ENCODE data around the gene SIVA1.

DNA sequence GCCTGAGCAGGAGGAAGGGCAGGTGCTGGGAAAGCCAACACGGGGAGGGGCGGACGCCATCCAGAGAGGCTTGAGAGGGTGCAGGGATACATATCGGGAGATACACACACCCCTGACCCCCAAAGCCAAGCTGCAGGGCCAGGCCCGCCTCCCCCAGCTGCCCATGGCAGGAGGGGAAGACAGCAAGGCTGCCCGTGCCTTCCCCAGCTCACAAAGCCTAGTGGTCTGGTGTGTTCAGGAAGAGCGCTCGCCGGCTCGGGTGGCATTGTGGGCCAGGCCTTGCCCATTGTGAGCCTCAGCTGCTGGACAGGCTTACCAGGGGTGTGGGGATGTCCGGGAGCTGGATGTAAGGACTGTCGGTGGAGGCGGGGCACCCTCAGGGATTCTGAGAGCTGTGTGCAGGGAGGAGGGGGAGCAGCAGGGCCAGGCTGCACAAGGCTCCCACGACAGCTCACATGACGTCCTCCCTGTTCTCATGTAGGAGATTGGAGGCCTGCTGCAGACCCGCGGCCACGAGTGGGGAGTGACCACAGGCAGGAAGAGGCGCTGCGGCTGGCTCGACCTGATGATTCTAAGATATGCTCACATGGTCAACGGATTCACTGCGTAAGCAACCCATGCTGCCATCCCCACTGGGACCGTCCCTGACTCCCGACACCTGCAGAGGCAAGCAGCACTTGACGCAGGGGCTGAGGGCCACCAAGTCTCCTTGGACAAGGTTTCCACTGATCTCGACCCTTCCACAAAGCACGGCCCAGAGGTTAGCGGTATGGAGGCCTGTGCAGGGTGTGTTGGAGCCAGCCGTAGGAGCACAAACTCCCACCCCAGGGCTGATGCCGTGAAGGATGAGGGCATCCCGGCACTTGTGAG is 10.1 kb upstream of the SIVA1 start:
- TF ChIP-seq ATF7 (IDR thresholded peaks at IDR 0.05) (no peak), SP1 (CRISPR knock-in tag; IDR thresholded peaks at IDR 0.05) (no peak), SIN3B (IDR thresholded peaks at IDR 0.05; ENCODE audit: low read depth) (no peak)
- TF ChIP-seq, protein P1, sequence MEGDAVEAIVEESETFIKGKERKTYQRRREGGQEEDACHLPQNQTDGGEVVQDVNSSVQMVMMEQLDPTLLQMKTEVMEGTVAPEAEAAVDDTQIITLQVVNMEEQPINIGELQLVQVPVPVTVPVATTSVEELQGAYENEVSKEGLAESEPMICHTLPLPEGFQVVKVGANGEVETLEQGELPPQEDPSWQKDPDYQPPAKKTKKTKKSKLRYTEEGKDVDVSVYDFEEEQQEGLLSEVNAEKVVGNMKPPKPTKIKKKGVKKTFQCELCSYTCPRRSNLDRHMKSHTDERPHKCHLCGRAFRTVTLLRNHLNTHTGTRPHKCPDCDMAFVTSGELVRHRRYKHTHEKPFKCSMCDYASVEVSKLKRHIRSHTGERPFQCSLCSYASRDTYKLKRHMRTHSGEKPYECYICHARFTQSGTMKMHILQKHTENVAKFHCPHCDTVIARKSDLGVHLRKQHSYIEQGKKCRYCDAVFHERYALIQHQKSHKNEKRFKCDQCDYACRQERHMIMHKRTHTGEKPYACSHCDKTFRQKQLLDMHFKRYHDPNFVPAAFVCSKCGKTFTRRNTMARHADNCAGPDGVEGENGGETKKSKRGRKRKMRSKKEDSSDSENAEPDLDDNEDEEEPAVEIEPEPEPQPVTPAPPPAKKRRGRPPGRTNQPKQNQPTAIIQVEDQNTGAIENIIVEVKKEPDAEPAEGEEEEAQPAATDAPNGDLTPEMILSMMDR (IDR thresholded peaks at IDR 0.05 in 2 of 3, conservative IDR thresholded peaks at IDR 0.05 in 1 of 3; ENCODE audit: insufficient read depth in 2 of 3, low read depth in 1 of 3, low read length in 3 of 3) = no peak

All from K562 (cell line).